Stimulated activated CD8-positive, alpha-beta memory T cell treated with anti-CD3 and anti-CD28 coated beads, Interleukin-7, amount 100 ng/mL, for 24 hours (primary cell): Measurements from ENCODE around the gene ZMAT1.
"Not testable (repeated sequence)": the region's sequence is repeated elsewhere in the genome, so short reads cannot be mapped to it uniquely, and the experiment has no call there.

Experiments used
- DNase-seq: peaks from one replicate; pipeline ENCODE4 v3.0.0-alpha.2; 2020; ENCODE audit warnings: low read depth

ZMAT1 gene

DNA sequence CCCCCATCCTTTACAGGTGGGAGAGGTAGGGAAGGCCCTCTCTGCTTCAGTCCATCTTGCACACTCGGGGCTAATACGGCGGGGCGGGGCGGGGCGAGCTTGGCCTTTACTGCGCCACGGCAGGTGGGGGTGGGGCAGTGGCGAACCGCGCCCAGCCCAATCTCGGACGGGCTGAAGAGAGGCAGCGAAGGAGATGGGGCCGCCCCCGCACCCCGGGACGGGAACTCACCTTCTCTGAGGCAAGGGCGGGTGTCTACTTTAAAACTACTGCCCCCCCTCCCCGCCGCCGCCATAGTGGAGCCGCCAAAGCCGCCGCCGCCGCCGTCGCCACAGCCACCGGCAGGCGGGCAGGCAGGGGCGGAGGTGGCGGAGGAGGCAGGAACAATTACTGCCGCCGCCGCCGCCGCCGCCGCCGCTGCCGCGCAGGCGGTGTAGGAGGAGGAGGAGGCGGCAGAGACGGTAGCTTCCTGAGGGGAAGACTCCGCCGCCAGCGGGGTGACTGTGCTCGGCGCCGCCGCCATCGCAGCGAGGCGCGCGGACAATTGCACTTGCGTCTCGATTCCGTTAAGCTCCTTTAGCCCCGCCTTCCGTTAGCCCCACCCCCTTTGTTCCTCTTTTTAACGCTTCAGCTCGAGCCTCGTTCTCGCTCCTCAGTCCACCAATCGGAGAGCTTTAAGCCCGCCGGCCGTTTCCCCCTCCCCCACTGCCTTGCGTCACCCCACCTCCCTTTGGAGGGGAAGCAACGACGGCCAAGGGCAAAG, at the start of gene ZMAT1:
ZMAT1 (minus strand) TSS at position 540 of the 761 bp plus-strand sequence; CDS start at position 521, 19 bp downstream.
- peak; percentile 86 for DNase-seq

DNA sequence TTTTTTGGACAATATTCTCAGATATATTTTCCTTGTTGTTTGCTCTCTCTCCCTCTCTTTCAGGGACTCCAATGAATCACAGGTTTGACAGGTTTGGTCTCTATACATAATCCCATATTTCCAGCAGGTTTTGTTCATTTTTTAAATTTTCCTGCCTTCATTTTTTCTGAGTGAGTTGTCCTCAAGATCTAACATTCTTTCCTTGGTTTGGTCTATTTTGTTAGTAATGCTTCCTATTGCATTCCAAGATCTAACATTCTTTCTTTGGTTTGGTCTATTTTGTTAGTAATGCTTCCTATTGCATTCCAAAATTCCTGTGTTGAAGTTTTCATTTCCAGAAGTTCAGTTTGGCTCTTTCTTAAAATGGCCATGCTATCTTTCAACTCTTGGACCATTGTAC, 45.3 kb upstream of the ZMAT1 start:
- no peak for DNase-seq

DNA sequence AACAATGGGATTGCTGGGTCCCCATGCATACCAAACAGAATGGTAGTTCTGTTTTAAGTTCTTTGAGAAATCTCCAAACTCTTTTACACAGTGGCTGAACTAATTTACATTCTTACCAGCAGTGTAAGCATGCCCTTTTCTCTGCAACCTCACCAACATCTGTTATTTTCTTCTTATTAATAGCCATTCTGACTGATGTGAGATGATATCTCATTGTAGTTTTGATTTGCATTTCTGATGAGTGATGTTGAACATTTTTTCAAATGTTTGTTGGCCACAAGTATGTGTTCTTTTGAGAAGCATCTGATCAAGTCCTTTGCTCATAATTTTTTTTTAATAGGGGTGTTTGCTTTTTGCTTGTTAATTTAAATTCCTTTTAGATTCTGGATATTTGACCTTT, 41.2 kb upstream of the ZMAT1 start:
- no peak for DNase-seq

DNA sequence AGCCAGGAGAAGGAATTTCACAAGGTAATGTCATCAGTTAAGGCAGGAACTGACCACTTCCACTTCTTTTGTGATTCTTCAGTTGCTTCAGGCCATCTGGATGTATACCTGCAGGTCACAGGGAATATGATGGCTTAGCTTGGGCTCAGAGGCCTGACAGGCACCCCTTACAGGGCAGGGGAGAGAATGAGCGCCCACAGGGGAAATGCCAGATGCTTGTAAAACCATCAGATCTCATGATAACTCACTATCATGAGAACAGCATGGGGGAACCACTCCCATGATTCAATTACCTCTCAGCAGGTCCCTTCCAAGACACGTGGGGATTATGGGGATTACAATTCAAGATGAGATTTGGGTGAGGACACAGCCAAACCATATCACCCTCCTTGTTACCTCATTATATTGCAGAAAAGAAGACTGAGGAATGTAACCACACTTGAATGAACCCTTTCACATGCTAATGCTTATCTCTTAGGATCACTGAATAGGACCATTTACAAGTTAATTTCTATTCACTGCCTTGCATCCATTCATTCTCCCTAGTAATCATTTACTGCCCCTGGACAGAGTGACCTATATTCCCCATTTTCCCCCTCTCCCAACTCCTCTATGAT, 33.2 kb upstream of the ZMAT1 start:
- DNase-seq = not testable (repeated sequence)

DNA sequence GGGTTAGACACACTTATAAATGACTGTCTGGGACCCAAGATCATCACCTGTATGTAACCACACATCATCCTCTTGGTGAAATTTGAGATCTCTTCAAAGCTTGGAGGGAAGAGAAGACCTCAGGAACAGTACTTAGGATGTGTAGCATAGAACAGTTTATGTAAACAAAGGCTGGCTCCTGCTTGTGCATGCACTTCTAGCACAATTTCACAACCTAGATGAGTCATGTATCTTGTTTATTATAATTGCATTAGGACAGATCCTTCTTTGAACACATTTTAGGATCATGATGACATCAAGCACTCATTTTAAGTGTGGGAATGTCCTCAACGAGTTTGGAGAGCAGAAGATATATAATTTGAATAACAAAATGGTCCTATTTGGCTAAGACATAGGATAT, 26.3 kb upstream of the ZMAT1 start:
- DNase-seq = no peak

DNA sequence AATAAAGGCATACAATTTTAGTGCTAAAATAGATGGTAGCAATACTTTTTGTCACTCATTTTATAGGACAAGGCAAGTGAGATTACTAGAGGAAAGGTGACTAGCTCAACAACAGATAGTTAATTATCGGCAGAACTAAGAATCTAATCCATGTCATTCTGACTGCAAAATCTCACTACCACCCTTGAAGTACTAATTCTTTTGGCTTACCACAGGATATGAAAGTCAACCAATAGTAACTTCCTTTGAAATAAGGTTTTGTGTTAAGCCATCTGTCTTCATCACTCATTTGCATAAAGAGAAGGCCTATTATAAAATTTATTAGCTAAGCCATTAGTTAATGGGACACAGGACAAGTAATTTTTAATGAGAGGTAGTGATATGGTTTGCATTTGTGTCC, 25.3 kb upstream of the ZMAT1 start:
- no peak for DNase-seq

DNA sequence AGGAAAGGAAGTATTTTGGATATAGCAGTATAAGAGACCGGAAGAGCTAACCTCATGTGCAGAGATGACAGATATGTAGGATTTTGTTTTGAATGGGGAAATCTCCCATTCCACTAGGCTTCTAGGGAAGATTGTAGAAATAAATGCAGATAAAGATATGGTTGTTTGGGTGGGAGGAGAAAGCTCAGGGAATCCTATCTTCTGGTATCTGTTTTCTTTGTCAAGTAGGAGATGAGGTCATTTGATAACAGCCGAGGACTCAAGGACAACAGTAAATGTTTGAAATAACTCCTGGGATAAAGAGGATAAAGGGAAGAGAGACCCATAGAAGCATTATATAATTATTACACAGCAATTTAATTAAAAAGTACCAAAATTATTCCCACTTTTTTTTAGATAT, 24.7 kb upstream of the ZMAT1 start:
- no peak for DNase-seq

DNA sequence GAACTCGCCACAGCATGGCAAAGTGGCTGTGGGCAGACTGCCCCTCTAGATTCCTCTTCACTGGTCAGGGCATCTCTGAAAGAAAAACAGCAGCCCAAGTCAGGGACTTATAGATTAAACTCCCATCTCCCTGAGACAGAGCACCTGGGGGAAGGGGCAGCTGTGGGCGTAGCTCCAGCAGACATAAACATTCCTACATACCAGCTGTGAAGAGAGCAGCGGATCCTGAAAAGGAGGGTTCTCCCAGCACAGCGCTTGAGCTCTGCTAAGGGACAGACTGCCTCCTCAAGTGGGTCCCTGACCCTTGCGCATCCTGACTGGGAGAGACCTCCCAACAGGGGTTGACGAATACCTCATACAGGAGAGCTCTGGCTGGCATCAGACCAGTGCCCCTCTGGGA, 18.8 kb upstream of the ZMAT1 start:
- no peak for DNase-seq

DNA sequence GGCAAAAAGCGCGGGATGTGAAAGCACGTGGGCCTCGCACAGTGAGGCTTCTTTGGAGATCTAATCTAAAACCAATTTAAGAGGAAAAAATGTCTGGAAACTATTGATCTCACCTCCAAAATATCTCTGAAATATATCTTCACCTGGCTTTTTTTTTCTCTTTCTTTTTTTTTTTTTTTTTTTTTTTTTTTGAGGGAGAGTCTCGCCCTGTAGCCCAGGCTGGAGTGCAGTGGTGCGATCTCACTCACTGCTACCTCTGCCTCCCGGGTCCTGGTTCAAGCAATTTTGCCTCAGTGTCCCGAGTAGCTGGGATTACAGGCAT, 383 bp upstream of the ZMAT1 start:
- DNase-seq = no peak

DNA sequence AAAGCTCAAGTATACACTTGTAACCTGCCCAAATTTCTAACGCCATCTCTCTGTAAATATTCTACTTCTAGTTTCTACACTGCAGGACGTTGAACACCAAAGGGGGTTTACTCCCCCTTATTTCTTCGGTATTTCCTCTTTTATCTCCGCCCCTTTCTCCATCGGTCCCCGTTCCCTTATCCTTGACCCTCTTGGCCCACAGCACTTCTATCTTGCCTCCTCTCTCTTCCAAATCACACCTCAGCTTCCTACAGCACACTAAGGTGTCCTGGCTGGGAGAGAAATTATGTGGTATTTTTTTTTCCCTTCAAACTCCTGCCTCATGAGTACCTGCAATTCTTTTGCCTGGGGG, 715 bp downstream of the ZMAT1 start:
- DNase-seq = no peak

DNA sequence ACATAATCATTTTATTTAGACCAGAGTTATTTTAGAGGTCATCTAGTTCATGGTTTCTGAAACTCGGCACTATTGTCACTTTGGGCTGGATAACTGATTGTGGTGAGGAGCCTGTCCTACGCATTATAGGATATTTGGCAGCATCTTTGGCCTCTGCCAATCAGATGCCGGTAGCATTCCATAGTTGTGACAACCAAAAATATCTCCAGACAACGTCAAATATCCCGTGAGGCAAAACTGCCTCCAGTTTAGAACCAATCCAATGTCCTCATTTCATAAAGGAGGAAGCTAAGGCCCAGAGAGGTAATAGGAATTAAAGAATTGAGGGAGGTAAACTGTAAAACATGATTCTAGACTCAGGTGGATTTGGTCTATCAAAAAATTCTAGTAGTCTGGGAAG, 6.1 kb downstream of the ZMAT1 start:
- no peak for DNase-seq

DNA sequence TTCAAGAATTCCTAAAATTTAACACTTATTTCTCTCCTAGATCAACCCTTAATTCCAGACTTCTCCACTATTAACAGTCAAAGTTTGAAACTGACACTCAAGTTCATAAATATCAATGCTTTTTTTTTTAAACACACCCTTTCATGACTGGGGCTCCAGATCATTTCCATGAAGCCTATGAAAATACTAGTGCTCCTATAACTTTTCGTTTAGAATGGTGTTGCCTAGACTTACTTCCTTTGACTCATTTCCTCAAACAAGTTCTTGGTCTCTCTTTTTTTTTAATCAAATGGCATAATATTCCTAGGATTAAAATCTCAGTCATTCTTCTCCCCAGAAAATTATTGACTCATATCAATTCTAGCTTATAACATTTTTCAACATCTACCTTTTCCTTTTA, 13.1 kb downstream of the ZMAT1 start:
- no peak for DNase-seq

DNA sequence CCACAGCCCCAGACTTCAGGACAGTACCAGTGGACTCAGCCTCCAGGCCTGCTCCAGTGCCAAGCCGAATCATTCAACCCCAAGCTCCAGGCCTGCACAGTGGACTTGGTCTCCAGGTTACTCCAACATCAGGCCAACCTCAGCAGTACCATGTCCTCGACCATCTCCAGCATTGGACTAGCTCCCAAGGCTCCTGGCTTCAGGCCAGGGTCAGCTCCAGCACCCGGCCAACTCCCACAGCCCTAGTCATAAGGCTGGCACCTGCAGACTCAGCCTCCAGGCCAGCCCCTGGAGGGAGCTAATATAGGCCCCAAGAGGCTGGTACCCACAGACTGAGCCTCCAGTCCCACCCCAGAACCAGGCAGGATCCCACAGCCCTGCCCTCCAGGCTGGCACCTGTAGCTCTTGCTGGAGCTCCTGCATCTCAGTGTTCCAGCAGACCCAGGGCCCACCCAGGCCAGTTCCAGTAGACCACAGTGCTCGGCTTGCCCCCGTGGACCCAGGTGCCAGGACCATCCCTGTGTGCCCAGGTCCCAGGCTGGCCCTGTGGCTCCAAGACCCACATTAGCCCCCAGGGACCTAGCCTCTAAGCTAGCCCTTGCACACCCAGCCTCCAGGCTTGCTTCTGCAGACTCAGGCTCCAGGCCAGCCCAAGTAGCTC, 25.6 kb downstream of the ZMAT1 start:
- no peak for DNase-seq

DNA sequence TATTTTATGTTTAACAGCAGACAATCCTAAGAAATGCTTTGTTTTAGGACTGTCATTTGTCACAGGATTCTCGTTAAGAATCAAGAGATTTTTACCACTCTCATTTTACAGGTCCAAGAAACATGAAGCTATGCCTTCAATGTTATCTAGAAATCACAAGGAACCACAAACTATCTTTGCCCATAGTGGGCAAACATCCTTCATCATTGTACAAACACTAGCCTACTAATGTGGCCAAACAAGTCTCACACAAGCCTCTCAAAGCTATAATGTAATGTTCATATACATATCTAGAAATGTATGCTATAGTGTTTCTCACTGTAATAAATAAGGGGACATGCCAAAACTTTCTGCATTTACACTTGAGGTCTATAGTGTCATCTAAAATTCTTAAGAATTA, 26.8 kb downstream of the ZMAT1 start:
- no peak for DNase-seq
